ENCODE data around the gene AFMID.

Gene AFMID

DNA sequence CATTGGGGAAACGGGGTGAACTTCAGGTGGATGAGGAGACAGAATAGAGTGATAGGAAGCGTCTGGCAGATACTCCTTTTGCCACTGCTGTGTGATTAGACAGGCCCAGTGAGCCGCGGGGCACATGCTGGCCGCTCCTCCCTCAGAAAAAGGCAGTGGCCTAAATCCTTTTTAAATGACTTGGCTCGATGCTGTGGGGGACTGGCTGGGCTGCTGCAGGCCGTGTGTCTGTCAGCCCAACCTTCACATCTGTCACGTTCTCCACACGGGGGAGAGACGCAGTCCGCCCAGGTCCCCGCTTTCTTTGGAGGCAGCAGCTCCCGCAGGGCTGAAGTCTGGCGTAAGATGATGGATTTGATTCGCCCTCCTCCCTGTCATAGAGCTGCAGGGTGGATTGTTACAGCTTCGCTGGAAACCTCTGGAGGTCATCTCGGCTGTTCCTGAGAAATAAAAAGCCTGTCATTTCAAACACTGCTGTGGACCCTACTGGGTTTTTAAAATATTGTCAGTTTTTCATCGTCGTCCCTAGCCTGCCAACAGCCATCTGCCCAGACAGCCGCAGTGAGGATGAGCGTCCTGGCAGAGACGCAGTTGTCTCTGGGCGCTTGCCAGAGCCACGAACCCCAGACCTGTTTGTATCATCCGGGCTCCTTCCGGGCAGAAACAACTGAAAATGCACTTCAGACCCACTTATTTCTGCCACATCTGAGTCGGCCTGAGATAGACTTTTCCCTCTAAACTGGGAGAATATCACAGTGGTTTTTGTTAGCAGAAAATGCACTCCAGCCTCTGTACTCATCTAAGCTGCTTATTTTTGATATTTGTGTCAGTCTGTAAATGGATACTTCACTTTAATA is 37.3 kb downstream of the AFMID start:
- peak; percentile 46; the same call in 1 of the 2 replicates for TF ChIP-seq ZNF8 (CRISPR knock-in tag; IDR thresholded peaks at IDR 0.05)
- TF ChIP-seq BACH2 (CRISPR knock-in tag; IDR thresholded peaks at IDR 0.05; ENCODE audit: borderline replicate concordance) = no peak
- TF ChIP-seq, protein P1, sequence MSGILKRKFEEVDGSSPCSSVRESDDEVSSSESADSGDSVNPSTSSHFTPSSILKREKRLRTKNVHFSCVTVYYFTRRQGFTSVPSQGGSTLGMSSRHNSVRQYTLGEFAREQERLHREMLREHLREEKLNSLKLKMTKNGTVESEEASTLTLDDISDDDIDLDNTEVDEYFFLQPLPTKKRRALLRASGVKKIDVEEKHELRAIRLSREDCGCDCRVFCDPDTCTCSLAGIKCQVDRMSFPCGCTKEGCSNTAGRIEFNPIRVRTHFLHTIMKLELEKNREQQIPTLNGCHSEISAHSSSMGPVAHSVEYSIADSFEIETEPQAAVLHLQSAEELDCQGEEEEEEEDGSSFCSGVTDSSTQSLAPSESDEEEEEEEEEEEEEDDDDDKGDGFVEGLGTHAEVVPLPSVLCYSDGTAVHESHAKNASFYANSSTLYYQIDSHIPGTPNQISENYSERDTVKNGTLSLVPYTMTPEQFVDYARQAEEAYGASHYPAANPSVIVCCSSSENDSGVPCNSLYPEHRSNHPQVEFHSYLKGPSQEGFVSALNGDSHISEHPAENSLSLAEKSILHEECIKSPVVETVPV (CRISPR knock-in tag; IDR thresholded peaks at IDR 0.05) = no peak
- peak; percentile 11; the same call in 1 of the 2 replicates for TF ChIP-seq ZNF70 (CRISPR knock-in tag; IDR thresholded peaks at IDR 0.05)
- TF ChIP-seq ESRRG (CRISPR knock-in tag; IDR thresholded peaks at IDR 0.05) = no peak
- TF ChIP-seq TCF4 (CRISPR knock-in tag; IDR thresholded peaks at IDR 0.05; ENCODE audit: borderline replicate concordance) = peak; percentile 52
- peak; percentile 27 for ATAC-seq

DNA sequence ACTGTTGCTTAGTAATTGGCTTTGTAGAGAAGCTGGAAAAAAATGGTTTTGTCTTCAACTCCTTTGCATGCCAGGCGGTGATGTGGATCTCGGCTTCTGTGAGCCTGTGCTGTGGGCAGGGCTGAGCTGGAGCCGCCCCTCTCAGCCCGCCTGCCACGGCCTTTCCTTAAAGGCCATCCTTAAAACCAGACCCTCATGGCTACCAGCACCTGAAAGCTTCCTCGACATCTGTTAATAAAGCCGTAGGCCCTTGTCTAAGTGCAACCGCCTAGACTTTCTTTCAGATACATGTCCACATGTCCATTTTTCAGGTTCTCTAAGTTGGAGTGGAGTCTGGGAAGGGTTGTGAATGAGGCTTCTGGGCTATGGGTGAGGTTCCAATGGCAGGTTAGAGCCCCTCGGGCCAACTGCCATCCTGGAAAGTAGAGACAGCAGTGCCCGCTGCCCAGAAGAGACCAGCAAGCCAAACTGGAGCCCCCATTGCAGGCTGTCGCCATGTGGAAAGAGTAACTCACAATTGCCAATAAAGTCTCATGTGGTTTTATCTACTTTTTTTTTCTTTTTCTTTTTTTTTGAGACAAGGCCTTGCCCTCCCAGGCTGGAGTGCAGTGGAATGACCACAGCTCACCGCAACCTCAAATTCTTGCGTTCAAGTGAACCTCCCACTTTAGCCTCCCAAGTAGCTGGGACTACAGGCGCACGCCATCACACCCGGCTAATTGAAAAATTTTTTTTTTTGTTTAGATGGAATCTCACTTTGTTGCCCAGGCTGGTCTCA is 38.1 kb downstream of the AFMID start:
- TF ChIP-seq BACH2 (CRISPR knock-in tag; IDR thresholded peaks at IDR 0.05; ENCODE audit: borderline replicate concordance) (peak; percentile 43; the same call in 1 of the 2 replicates), ZNF70 (CRISPR knock-in tag; IDR thresholded peaks at IDR 0.05) (no peak), CSDC2 (CRISPR knock-in tag; IDR thresholded peaks at IDR 0.05) (no peak), TOX (CRISPR knock-in tag; IDR thresholded peaks at IDR 0.05; ENCODE audit: borderline replicate concordance) (no peak)

GRCh38 chr17:78226055-78226758 is 39.0 kb downstream of the AFMID start:
- no peak for TF ChIP-seq ZC3H10 (CRISPR knock-in tag; IDR thresholded peaks at IDR 0.05)
- TF ChIP-seq ZNF8 (CRISPR knock-in tag; IDR thresholded peaks at IDR 0.05) = no peak
- no peak for TF ChIP-seq TOX (CRISPR knock-in tag; IDR thresholded peaks at IDR 0.05; ENCODE audit: borderline replicate concordance)
- TF ChIP-seq ESRRG (CRISPR knock-in tag; IDR thresholded peaks at IDR 0.05) = no peak
- no peak for TF ChIP-seq OSR1 (CRISPR knock-in tag; IDR thresholded peaks at IDR 0.05)
- TF ChIP-seq ZNF565 (CRISPR knock-in tag; conservative IDR thresholded peaks at IDR 0.05; ENCODE audit: low read depth) = no peak
- TF ChIP-seq RARB (CRISPR knock-in tag; IDR thresholded peaks at IDR 0.05) = no peak
- TF ChIP-seq PPARA (CRISPR knock-in tag; IDR thresholded peaks at IDR 0.05; ENCODE audit: borderline replicate concordance) = no peak
- TF ChIP-seq ZNF70 (CRISPR knock-in tag; IDR thresholded peaks at IDR 0.05) = no peak
- peak; percentile 5; the same call in 2 of the 3 replicates for ATAC-seq

More for the DNA sequence above, 38.1 kb downstream of the AFMID start:
- ATAC-seq = peak; percentile 36

DNA sequence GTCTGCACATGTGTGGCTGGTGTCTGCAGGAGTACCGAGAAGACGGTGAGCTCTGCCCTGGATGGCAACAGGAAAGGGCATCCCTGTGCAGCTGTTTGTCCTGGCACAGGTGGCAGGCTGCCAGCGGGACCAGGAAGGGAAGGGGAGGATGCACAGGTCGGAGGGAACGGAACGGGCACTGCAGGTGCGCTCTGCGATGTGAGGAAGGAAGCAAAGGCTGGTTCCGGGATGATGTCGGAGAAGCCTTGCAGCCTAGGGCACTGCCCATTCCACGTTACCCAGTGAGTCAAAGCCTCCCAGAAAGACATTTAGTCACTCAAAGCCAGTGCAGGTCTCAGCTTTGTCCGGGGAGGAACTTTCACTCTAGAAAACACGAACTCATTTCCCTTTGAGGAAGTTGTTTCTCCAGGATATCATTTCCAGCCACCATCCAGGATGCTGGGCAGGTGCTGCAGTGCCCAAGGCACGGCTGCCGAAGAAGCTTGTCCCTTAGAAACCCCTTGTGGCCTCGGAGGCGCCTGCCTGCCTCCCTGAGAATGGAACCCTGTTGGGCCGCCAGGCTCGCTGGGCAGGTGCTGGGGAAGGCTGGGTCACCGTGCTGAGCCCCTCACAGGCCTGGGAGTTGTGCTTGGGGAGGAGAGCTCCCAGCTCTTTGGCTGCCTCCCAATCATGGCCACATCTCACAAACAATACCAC is 39.7 kb downstream of the AFMID start:
- ATAC-seq = peak; percentile 13
- TF ChIP-seq, protein P1 (CRISPR knock-in tag; IDR thresholded peaks at IDR 0.05) = no peak
- no peak for TF ChIP-seq ARNTL (CRISPR knock-in tag; IDR thresholded peaks at IDR 0.05; ENCODE audit: borderline replicate concordance, low read depth)
- TF ChIP-seq ESRRG (CRISPR knock-in tag; IDR thresholded peaks at IDR 0.05) = no peak
- TF ChIP-seq, protein P2, sequence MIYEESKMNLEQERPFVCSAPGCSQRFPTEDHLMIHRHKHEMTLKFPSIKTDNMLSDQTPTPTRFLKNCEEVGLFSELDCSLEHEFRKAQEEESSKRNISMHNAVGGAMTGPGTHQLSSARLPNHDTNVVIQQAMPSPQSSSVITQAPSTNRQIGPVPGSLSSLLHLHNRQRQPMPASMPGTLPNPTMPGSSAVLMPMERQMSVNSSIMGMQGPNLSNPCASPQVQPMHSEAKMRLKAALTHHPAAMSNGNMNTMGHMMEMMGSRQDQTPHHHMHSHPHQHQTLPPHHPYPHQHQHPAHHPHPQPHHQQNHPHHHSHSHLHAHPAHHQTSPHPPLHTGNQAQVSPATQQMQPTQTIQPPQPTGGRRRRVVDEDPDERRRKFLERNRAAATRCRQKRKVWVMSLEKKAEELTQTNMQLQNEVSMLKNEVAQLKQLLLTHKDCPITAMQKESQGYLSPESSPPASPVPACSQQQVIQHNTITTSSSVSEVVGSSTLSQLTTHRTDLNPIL (CRISPR knock-in tag; IDR thresholded peaks at IDR 0.05; ENCODE audit: low read depth) = no peak
- no peak for TF ChIP-seq ZNF565 (CRISPR knock-in tag; conservative IDR thresholded peaks at IDR 0.05; ENCODE audit: low read depth)
- TF ChIP-seq CSDC2 (CRISPR knock-in tag; IDR thresholded peaks at IDR 0.05) = no peak
- no peak for TF ChIP-seq BACH2 (CRISPR knock-in tag; IDR thresholded peaks at IDR 0.05; ENCODE audit: borderline replicate concordance)
- TF ChIP-seq, protein P3, sequence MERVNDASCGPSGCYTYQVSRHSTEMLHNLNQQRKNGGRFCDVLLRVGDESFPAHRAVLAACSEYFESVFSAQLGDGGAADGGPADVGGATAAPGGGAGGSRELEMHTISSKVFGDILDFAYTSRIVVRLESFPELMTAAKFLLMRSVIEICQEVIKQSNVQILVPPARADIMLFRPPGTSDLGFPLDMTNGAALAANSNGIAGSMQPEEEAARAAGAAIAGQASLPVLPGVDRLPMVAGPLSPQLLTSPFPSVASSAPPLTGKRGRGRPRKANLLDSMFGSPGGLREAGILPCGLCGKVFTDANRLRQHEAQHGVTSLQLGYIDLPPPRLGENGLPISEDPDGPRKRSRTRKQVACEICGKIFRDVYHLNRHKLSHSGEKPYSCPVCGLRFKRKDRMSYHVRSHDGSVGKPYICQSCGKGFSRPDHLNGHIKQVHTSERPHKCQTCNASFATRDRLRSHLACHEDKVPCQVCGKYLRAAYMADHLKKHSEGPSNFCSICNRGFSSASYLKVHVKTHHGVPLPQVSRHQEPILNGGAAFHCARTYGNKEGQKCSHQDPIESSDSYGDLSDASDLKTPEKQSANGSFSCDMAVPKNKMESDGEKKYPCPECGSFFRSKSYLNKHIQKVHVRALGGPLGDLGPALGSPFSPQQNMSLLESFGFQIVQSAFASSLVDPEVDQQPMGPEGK (CRISPR knock-in tag; IDR thresholded peaks at IDR 0.05; ENCODE audit: borderline replicate concordance) = no peak
- TF ChIP-seq OSR1 (CRISPR knock-in tag; IDR thresholded peaks at IDR 0.05) = no peak
- no peak for TF ChIP-seq ZNF70 (CRISPR knock-in tag; IDR thresholded peaks at IDR 0.05)
- TF ChIP-seq TOX (CRISPR knock-in tag; IDR thresholded peaks at IDR 0.05; ENCODE audit: borderline replicate concordance) = no peak
- TF ChIP-seq ZC3H10 (CRISPR knock-in tag; IDR thresholded peaks at IDR 0.05) = no peak
- no peak for TF ChIP-seq ZNF8 (CRISPR knock-in tag; IDR thresholded peaks at IDR 0.05)
- TF ChIP-seq PPARA (CRISPR knock-in tag; IDR thresholded peaks at IDR 0.05; ENCODE audit: borderline replicate concordance) = no peak
- TF ChIP-seq RARB (CRISPR knock-in tag; IDR thresholded peaks at IDR 0.05) = no peak
- no peak for TF ChIP-seq POU6F1 (CRISPR knock-in tag; IDR thresholded peaks at IDR 0.05; ENCODE audit: borderline replicate concordance, low read depth)
- TF ChIP-seq ZFP30 (CRISPR knock-in tag; IDR thresholded peaks at IDR 0.05) = no peak
- no peak for TF ChIP-seq ISL1 (CRISPR knock-in tag; IDR thresholded peaks at IDR 0.05)

Data from SK-N-SH treated with all-trans-retinoic acid at 6 μM for 48 hours (cell line).